K562 (cell line): ENCODE data around the gene SLC38A1. TPM values are rescaled to one million over a fixed set of nuclear protein-coding genes. Genes with fewer than 3 reads are reported as not detected.

ENCODE experiments used
- ATAC-seq: fragments of 200-7000 bp; cut with Tn5 transposase; 3 replicates; pipeline ENCODE4 v1.9.1; 2020; ENCODE audit warnings: moderate library complexity
- BruUV-seq: library from RNA; stranded (reverse); fragments of 400-500 nt; replicated peaks from 2 replicates; lab custom pipeline; 2021; lab: Mats Ljungman, UMichigan
- CTCF ChIA-PET: fragments of 300-600 bp; formaldehyde crosslinking; extraction: SDS; loops from one replicate; lab custom pipeline; 2021; ENCODE audit warnings: low intra/inter-chr PET ratio; lab: Yijun Ruan, JAX
- POLR2A ChIA-PET: fragments of 300-600, 350-650 bp; sonication (Branson Sonifier 250); formaldehyde crosslinking; extraction: SDS; loops from one replicate; lab custom pipeline; 2021; ENCODE audit warnings: antibody characterized with exemption, inconsistent platforms; lab: Yijun Ruan, JAX
- DNase-seq, 4 experiments: peaks; one replicate each; pipeline versions ENCODE4 v3.0.0 to v3.0.0-alpha.2; 2011 to 2018; ENCODE audit warnings: low spot score in 3 of 4, mixed read lengths in 3 of 4; ENCODE audit errors: extremely low read depth in 1 of 4
- FAIRE-seq: peaks from 2 replicates; lab custom pipeline; 2011; peaks lifted over from hg19 to GRCh38; lab: Jason Lieb, UNC
- H2AFZ ChIP-seq: 2 replicates; pipeline ENCODE4 v1.6.0; 2011; ENCODE audit warnings: low read depth, low read length, control low read depth, inconsistent platforms
- H3K27ac ChIP-seq: fragments of 200-600 bp; 3 replicates; pipeline ENCODE4 v1.8.0; 2011; ENCODE audit warnings: low read depth, mild to moderate bottlenecking, control low read depth, inconsistent platforms, low read length, moderate library complexity, mixed read lengths; ENCODE audit errors: extremely low read depth
- H3K27me3 ChIP-seq, 2 experiments: fragments of 300-600 bp in 1 of 2; 2 replicates in 1 of 2; 3 replicates in 1 of 2; pipeline versions ENCODE4 v1.6.0 to v1.8.0; 2011; ENCODE audit warnings: inconsistent platforms in 2 of 2, low read length in 2 of 2, mild to moderate bottlenecking in 1 of 2, mixed read lengths in 1 of 2, moderate library complexity in 1 of 2; ENCODE audit not compliant: control insufficient read depth in 2 of 2, insufficient read depth in 2 of 2
- H3K36me3 ChIP-seq: fragments of 300-600 bp; 3 replicates; pipeline ENCODE4 v1.8.0; 2011; ENCODE audit warnings: mild to moderate bottlenecking, low read length, inconsistent platforms; ENCODE audit not compliant: control insufficient read depth, insufficient read depth
- H3K4me1 ChIP-seq, 2 experiments: fragments of 200-600 bp in 1 of 2; replicated peaks in 1 of 2; 2 replicates in 1 of 2; 3 replicates in 1 of 2; pipeline versions ENCODE4 v1.5.1 to v1.8.0; 2011; ENCODE audit warnings: inconsistent platforms in 2 of 2, low read length in 2 of 2, mild to moderate bottlenecking in 1 of 2, mixed read lengths in 1 of 2, moderate library complexity in 1 of 2; ENCODE audit not compliant: control insufficient read depth in 2 of 2, insufficient read depth in 2 of 2
- H3K4me2 ChIP-seq: 2 replicates; pipeline ENCODE4 v1.6.1; 2011; ENCODE audit warnings: low read length, control low read depth, inconsistent platforms, mixed read lengths; ENCODE audit not compliant: insufficient read depth
- H3K4me3 ChIP-seq: fragments of 200-600 bp; sonication (generic), shearing (Covaris generic); 2 replicates; pipeline ENCODE4 v1.5.1; 2016; ENCODE audit warnings: control low read depth, inconsistent platforms
- H3K79me2 ChIP-seq: fragments of 200-600 bp; 3 replicates; pipeline ENCODE4 v1.8.0; 2011; ENCODE audit warnings: low read length, inconsistent platforms; ENCODE audit not compliant: control insufficient read depth, insufficient read depth
- H3K9ac ChIP-seq, 2 experiments: 2 replicates each; pipeline versions ENCODE4 v1.6.0 to v1.6.1; 2011; ENCODE audit warnings: low read depth in 2 of 2, low read length in 2 of 2, control low read depth in 1 of 2, inconsistent platforms in 1 of 2, mild to moderate bottlenecking in 1 of 2, mixed read lengths in 1 of 2; ENCODE audit not compliant: insufficient read depth in 1 of 2
- H3K9me1 ChIP-seq: one replicate; pipeline ENCODE4 v1.6.0; 2011; ENCODE audit warnings: inconsistent platforms, mild to moderate bottlenecking, low read length, moderate library complexity; ENCODE audit not compliant: control insufficient read depth, insufficient read depth
- H3K9me3 ChIP-seq: replicated peaks from 2 replicates; pipeline ENCODE4 v1.5.1; 2011; ENCODE audit warnings: low read depth, low read length, inconsistent platforms; ENCODE audit not compliant: control insufficient read depth, insufficient read depth
- H4K20me1 ChIP-seq: replicated peaks from 2 replicates; pipeline ENCODE4 v1.6.1; 2011; ENCODE audit warnings: low read length, inconsistent platforms, mixed read lengths; ENCODE audit not compliant: control insufficient read depth, insufficient read depth
- HDAC8 ChIP-seq: fragments of 450-650 bp; IDR thresholded peaks from 2 replicates; pipeline ENCODE4 v1.6.1; 2016; ENCODE audit warnings: mild to moderate bottlenecking, missing genetic modification characterization, moderate library complexity, missing compliant biosample characterization
- HMGN3 ChIP-seq: IDR thresholded peaks from 2 replicates; pipeline ENCODE4 v1.6.1; 2011; ENCODE audit warnings: borderline replicate concordance, low read depth, mild to moderate bottlenecking, mixed read lengths, low read length; ENCODE audit not compliant: insufficient read length; ENCODE audit errors: extremely low read depth
- KLF1 ChIP-seq: fragments of 450-650 bp; IDR thresholded peaks from 2 replicates; pipeline ENCODE4 v1.6.1; 2016; ENCODE audit warnings: missing genetic modification characterization, missing compliant biosample characterization
- MED1 ChIP-seq: sonication (generic); formaldehyde crosslinking; IDR thresholded peaks from 2 replicates; pipeline ENCODE4 v1.8.1; 2023; ENCODE audit warnings: missing genetic modification reagents, borderline replicate concordance
- MEF2D ChIP-seq: conservative IDR thresholded peaks from 2 replicates; pipeline ENCODE4 v1.6.1; 2016; ENCODE audit warnings: low read depth, missing genetic modification characterization, missing compliant biosample characterization
- PTRF ChIP-seq: fragments of 450-650 bp; IDR thresholded peaks from 2 replicates; pipeline ENCODE4 v1.6.1; 2016; ENCODE audit warnings: mild to moderate bottlenecking, missing genetic modification characterization, missing compliant biosample characterization
- SMAD1 ChIP-seq: fragments of 150-350 bp; IDR thresholded peaks from 2 replicates; pipeline ENCODE4 v1.6.1; 2014; ENCODE audit warnings: low read length, low read depth; ENCODE audit not compliant: partially characterized antibody
- ZBTB5 ChIP-seq: fragments of 450-650 bp; IDR thresholded peaks from 2 replicates; pipeline ENCODE4 v1.6.1; 2017; ENCODE audit warnings: antibody characterized with exemption
- ZKSCAN1 ChIP-seq: fragments of 150-350 bp; IDR thresholded peaks from 2 replicates; pipeline ENCODE4 v1.6.1; 2016; ENCODE audit warnings: low read depth, low read length
- ZNF12 ChIP-seq: sonication (generic); formaldehyde crosslinking; IDR thresholded peaks from 2 replicates; pipeline ENCODE4 v1.4.0; 2020; ENCODE audit warnings: mild to moderate bottlenecking, missing genetic modification reagents
- ZNF140 ChIP-seq: fragments of 250-450 bp; sonication (Bioruptor Pico); IDR thresholded peaks from 2 replicates; pipeline ENCODE4 v1.8.0; 2021; ENCODE audit warnings: moderate library complexity, mild to moderate bottlenecking, inconsistent platforms
- ZNF263 ChIP-seq: sonication (generic); formaldehyde crosslinking; IDR thresholded peaks from 2 replicates; pipeline ENCODE4 v1.8.0; 2022; ENCODE audit warnings: mild to moderate bottlenecking, missing genetic modification reagents, borderline replicate concordance
- ZNF311 ChIP-seq: fragments of 250-450 bp; sonication (Bioruptor Pico); IDR thresholded peaks from 2 replicates; pipeline ENCODE4 v1.4.0; 2020; ENCODE audit warnings: mild to moderate bottlenecking, moderate library complexity
- ZNF592 ChIP-seq: fragments of 450-650 bp; IDR thresholded peaks from 2 replicates; pipeline ENCODE4 v1.6.1; 2017; ENCODE audit warnings: antibody characterized with exemption, mild to moderate bottlenecking
- WGBS: fragments of 100-300 bp; shearing (Covaris generic); methylation state at CpG from one replicate; pipeline ENCODE4 v1.1.6; 2016; ENCODE audit warnings: low coverage, mixed read lengths; ENCODE audit not compliant: insufficient coverage; ENCODE audit errors: missing lambda C conversion rate; 5-methylcytosine and 5-hydroxymethylcytosine counted together
- in situ Hi-C: fragments of 300-500 bp; cut with MboI; formaldehyde crosslinking; loops from 4 replicates; pipeline ENCODE4 v1.15.0; 2018; ENCODE audit warnings: inconsistent platforms, mixed read lengths
- intact Hi-C: fragments of 100-400 bp; cut with micrococcal nuclease; formaldehyde crosslinking; loops from 2 replicates; pipeline ENCODE4 v1.14.2; 2022
- polyA plus RNA-seq, 8 experiments: library from polyadenylated mRNA; depleted of rRNA in 4 of 8; stranded (reverse) in 5 of 8; unstranded in 3 of 8; fragments of >200 nt; fragmentation: Nextera tagmentation in 2 of 8; fragmentation: Illumina TruSeq in 1 of 8; extraction: Ambion mirVana in 2 of 8; extraction: Trizol in 1 of 8; gene quantifications; 2 replicates each; pipeline versions ENCODE4 v1.2.1 to v1.2.3, GENCODE V29; 2011 to 2014; ENCODE audit warnings: inconsistent platforms in 1 of 8, missing spikeins in 1 of 8
- total RNA-seq, 7 experiments: library from RNA; depleted of rRNA in 6 of 7; stranded (reverse); fragments of >200 nt in 6 of 7; fragmentation: Illumina TruSeq in 2 of 7; extraction: Trizol in 2 of 7; gene quantifications; 2 replicates each; pipeline versions ENCODE4 v1.2.1 to v1.2.3, GENCODE V29; 2011 to 2021; ENCODE audit warnings: low replicate concordance in 1 of 7

Gene SLC38A1
- total and polyA plus RNA-seq, 9 of the 15 experiments (the other 6 are each of a cell fraction or from before 2014, with no cell fraction given) = 51.9 to 112 (median 75.0) TPM

DNA sequence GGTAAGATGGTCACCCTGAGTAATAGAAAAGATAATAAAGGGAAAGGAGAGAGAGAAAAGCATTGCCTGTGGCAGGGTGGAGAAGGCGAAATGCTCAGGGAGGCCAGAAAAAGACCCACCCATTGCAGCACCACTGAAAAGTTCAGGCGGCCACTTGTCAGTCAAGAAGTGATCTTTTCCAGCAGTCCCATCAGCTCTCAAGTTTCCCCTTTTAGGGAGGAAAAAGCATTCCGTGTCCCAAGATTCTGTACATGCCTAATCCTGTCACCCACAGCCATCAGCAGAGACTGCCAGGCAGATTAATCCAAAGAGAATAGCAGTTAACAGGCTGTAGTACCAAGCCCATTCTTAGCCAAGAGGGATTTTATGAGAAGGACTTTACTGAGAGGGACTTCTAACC, 11.9 kb downstream of the SLC38A1 start (continued):
- no peak for TF ChIP-seq ZBTB5
- TF ChIP-seq HMGN3 = no peak
- TF ChIP-seq ZNF140 = no peak
- no peak for TF ChIP-seq KLF1
- TF ChIP-seq SMAD1 = no peak
- no peak for TF ChIP-seq ZKSCAN1
- no peak for TF ChIP-seq ZNF263

DNA sequence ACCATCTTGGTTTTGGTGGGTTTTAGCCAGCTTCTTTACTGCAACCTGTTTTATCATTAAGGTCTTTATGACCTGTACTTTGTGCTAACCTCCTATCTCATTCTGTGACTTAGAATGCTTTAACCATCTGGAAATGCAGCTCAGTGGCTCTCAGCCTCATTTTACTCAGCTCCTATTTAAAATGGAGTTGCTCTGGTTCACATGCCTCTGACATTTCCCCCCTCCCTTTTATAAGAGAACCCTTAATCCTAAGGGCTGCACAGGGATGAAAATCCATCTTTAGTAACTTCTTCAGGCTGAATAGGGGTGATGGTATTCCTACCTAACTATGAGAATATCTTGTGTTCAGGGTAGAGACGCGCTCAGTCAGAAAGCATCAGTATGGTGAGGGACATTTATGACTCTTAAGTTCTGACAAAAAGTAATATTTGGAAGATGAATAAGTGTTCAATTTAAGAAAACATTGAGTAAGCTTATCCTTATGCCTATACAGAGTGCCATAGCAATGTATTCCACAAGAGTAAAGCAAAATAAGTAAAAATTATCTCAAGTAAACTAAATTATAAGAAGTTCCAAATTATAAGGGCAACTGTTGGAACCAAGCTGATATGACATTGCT, 15.2 kb downstream of the SLC38A1 start:
- peaks cover 46% of the 10 kb centered on the region; the same call in 2 of the 3 replicates for H3K36me3 ChIP-seq
- H3K27ac ChIP-seq = no peak overlapping the region
- no TSS peak for BruUV-seq
- intact Hi-C loops = loop anchor here (10.0 kb wide), 1 partner anchor 1039 kb away; the partner anchor contains the start of gene ANO6
- FAIRE-seq = no peak
- no peak for DNase-seq
- H3K9me1 ChIP-seq = no peaks in the 10 kb centered on the region
- no peaks in the 10 kb centered on the region for H3K27me3 ChIP-seq
- H3K9ac ChIP-seq = no peak overlapping the region
- H2AFZ ChIP-seq = no peak overlapping the region
- no peak for ATAC-seq
- H3K4me1 ChIP-seq = peaks cover 3 to 14% of the 10 kb centered on the region in 2 experiments; a peak in 3 of 5 replicates
- H4K20me1 ChIP-seq = no peaks in the 10 kb centered on the region
- 93% methylated on average over 2 of the region's 2 CpGs for WGBS
- H3K79me2 ChIP-seq = peaks cover 93% of the 10 kb centered on the region
- POLR2A ChIA-PET = interaction anchor here (0.7 to 1.2 kb wide), 2 partner anchors 11 to 1455 kb away, joined by 3 to 4 read pairs; no protein-coding TSS in a partner anchor
- CTCF ChIA-PET = no interaction called here
- no peak overlapping the region for H3K4me3 ChIP-seq
- no peak overlapping the region for H3K4me2 ChIP-seq
- in situ Hi-C loops = no loop called here
- H3K9me3 ChIP-seq = no peaks in the 10 kb centered on the region
- TF ChIP-seq ZNF592 (peak; percentile 70; the same call in 1 of the 2 replicates), PTRF (tag) (0 out of 2 replicates have a peak, but pooled peaks have one; percentile 22), HDAC8 (tag) (0 out of 2 replicates have a peak, but pooled peaks have one; percentile 39), MEF2D (tag) (0 out of 2 replicates have a peak, but pooled peaks have one; percentile 60), ZNF12 (CRISPR knock-in tag) (no peak), ZNF311 (0 out of 2 replicates have a peak, but pooled peaks have one; percentile 43), MED1 (CRISPR knock-in tag) (no peak)
